ENCODE data around the gene DMBX1. TPM values are rescaled to one million over a fixed set of nuclear protein-coding genes. Genes with fewer than 3 reads are reported as not detected.
A peak's percentile ranks its signal among the peaks of the same experiment; 100 is the strongest.

Gene DMBX1
- total and polyA plus RNA-seq, 9 of the 15 experiments (the other 6 are each of a cell fraction or from before 2014, with no cell fraction given), result 0.25 to 4.3 (median 1.0) TPM

GRCh38 chr1:46446646-46447498 is 42.8 kb upstream of the DMBX1 start (continued):
- TF ChIP-seq HDAC2 (IDR thresholded peaks at IDR 0.05) (no peak), PHF8 (IDR thresholded peaks at IDR 0.05; ENCODE audit: borderline replicate concordance, low read length) (no peak), ZKSCAN1 (IDR thresholded peaks at IDR 0.05; ENCODE audit: low read depth, low read length) (no peak), THRA (IDR thresholded peaks at IDR 0.05) (no peak), IFI16 (CRISPR knock-in tag; IDR thresholded peaks at IDR 0.05) (no peak), GATA2 (CRISPR knock-in tag; IDR thresholded peaks at IDR 0.05) (no peak), CEBPB (tag; IDR thresholded peaks at IDR 0.05) (no peak), CEBPG (CRISPR knock-in tag; IDR thresholded peaks at IDR 0.05) (no peak), CEBPG (tag; conservative IDR thresholded peaks at IDR 0.05 in 1 of 2, IDR thresholded peaks at IDR 0.05 in 1 of 2) (no peak), POLR2G (IDR thresholded peaks at IDR 0.05; ENCODE audit: low read depth, low read length) (no peak), DMBX1 (CRISPR knock-in tag; IDR thresholded peaks at IDR 0.05; ENCODE audit: borderline replicate concordance) (no peak), FOS (IDR thresholded peaks at IDR 0.05; ENCODE audit: extremely low read depth, insufficient read length) (no peak), SIRT6 (IDR thresholded peaks at IDR 0.05; ENCODE audit: low read depth, low read length) (no peak), PKNOX1 (IDR thresholded peaks at IDR 0.05) (no peak), ZNF277 (CRISPR knock-in tag; IDR thresholded peaks at IDR 0.05; ENCODE audit: borderline replicate concordance) (no peak), ELF4 (CRISPR knock-in tag; IDR thresholded peaks at IDR 0.05) (no peak), ZEB2 (IDR thresholded peaks at IDR 0.05) (peak; percentile 24; the same call in 1 of the 2 replicates), GMEB1 (CRISPR knock-in tag; IDR thresholded peaks at IDR 0.05) (no peak), HCFC1 (IDR thresholded peaks at IDR 0.05; ENCODE audit: low read depth, low read length) (peak; percentile 32; the same call in 1 of the 2 replicates), WHSC1 (IDR thresholded peaks at IDR 0.05; ENCODE audit: low read length) (no peak), ZNF696 (CRISPR knock-in tag; conservative IDR thresholded peaks at IDR 0.05) (no peak), ZBTB26 (CRISPR knock-in tag; IDR thresholded peaks at IDR 0.05) (no peak), ATF1 (CRISPR knock-in tag; IDR thresholded peaks at IDR 0.05) (no peak), ATF1 (tag; IDR thresholded peaks at IDR 0.05) (peak; percentile 64)
